Neural cell (in vitro differentiated cells): ENCODE measurements around the gene OTUB2. TPM values are rescaled to one million over a fixed set of nuclear protein-coding genes. Genes with fewer than 3 reads are reported as not detected.

ENCODE experiments used
- H2AFZ ChIP-seq: fragments of 200-600, 300-800 bp; sonication (generic), shearing (Covaris generic); 2 replicates; pipeline ENCODE4 v1.6.0; 2014; ENCODE audit warnings: low read depth, mild to moderate bottlenecking, antibody characterized with exemption, low read length, moderate library complexity
- H3F3A ChIP-seq: fragments of 200-600 bp; shearing (Covaris generic); 2 replicates; pipeline ENCODE4 v1.6.1; 2016; ENCODE audit warnings: mild to moderate bottlenecking, moderate library complexity, mixed read lengths, antibody characterized with exemption, low read length; ENCODE audit not compliant: insufficient read depth, poor library complexity, severe bottlenecking
- H3K27ac ChIP-seq: fragments of 200-600, 300-800 bp; sonication (generic), shearing (Covaris generic); 2 replicates; pipeline ENCODE4 v1.5.1; 2014; ENCODE audit warnings: mild to moderate bottlenecking, low read length, moderate library complexity
- H3K27me3 ChIP-seq: fragments of 300-800, 200-600 bp; sonication (generic), shearing (Covaris generic); 2 replicates; pipeline ENCODE4 v1.6.0; 2014; ENCODE audit warnings: mild to moderate bottlenecking, low read depth, low read length, moderate library complexity; ENCODE audit not compliant: insufficient read depth
- H3K36me3 ChIP-seq: fragments of 300-800, 200-600 bp; sonication (generic), shearing (Covaris generic); 2 replicates; pipeline ENCODE4 v1.5.1; 2014; ENCODE audit warnings: mild to moderate bottlenecking, antibody characterized with exemption, low read length, moderate library complexity; ENCODE audit not compliant: insufficient read depth
- H3K4me2 ChIP-seq: fragments of 300-800, 200-600 bp; sonication (generic), shearing (Covaris generic); 2 replicates; pipeline ENCODE4 v1.6.0; 2014; ENCODE audit warnings: mild to moderate bottlenecking, low read length
- H3K4me3 ChIP-seq: fragments of 300-800, 200-600 bp; sonication (generic), shearing (Covaris generic); 2 replicates; pipeline ENCODE4 v1.5.1; 2014; ENCODE audit warnings: mild to moderate bottlenecking, low read length, moderate library complexity
- H3K79me2 ChIP-seq: fragments of 200-600 bp; shearing (Covaris generic); replicated peaks from 2 replicates; pipeline ENCODE4 v1.6.0; 2014; ENCODE audit warnings: mild to moderate bottlenecking, low read length, moderate library complexity; ENCODE audit not compliant: insufficient read depth
- H3K9ac ChIP-seq: fragments of 300-800, 200-600 bp; sonication (generic), shearing (Covaris generic); 2 replicates; pipeline ENCODE4 v1.6.1; 2016; ENCODE audit warnings: mild to moderate bottlenecking, low read length, mixed read lengths
- H3K9me2 ChIP-seq: fragments of 200-600 bp; shearing (Covaris generic); 2 replicates; pipeline ENCODE4 v1.6.1; 2016; ENCODE audit warnings: mild to moderate bottlenecking, low read length, mixed read lengths; ENCODE audit not compliant: insufficient read depth
- H3K9me3 ChIP-seq: fragments of 200-600, 300-800 bp; sonication (generic), shearing (Covaris generic); 2 replicates; pipeline ENCODE4 v1.6.1; 2016; ENCODE audit warnings: mild to moderate bottlenecking, mixed run types, low read length, moderate library complexity, mixed read lengths
- H4K20me1 ChIP-seq: fragments of 200-600 bp; shearing (Covaris generic); 2 replicates; pipeline ENCODE4 v1.6.1; 2016; ENCODE audit warnings: mild to moderate bottlenecking, mixed run types; ENCODE audit not compliant: insufficient read depth
- CTCF ChIP-seq: fragments of 450-650 bp; IDR thresholded peaks from 2 replicates; pipeline ENCODE4 v1.5.1; 2014; ENCODE audit warnings: antibody characterized with exemption, mild to moderate bottlenecking, moderate library complexity; ENCODE audit not compliant: poor library complexity, severe bottlenecking
- EP300 ChIP-seq: fragments of 450-650 bp; conservative IDR thresholded peaks from 2 replicates; pipeline ENCODE4 v1.6.1; 2014; ENCODE audit warnings: antibody characterized with exemption, mild to moderate bottlenecking, moderate library complexity; ENCODE audit not compliant: poor library complexity, severe bottlenecking
- EZH2 ChIP-seq: fragments of 200-600, 300-800 bp; shearing (Covaris generic), sonication (generic); IDR thresholded peaks from 2 replicates; pipeline ENCODE4 v1.6.1; 2014; ENCODE audit warnings: antibody characterized with exemption, low read length, borderline replicate concordance, mild to moderate bottlenecking; ENCODE audit not compliant: insufficient read depth, poor library complexity, severe bottlenecking
- MXI1 ChIP-seq: fragments of 450-650 bp; conservative IDR thresholded peaks from 2 replicates; pipeline ENCODE4 v1.6.1; 2014; ENCODE audit warnings: antibody characterized with exemption, mild to moderate bottlenecking; ENCODE audit not compliant: poor library complexity, severe bottlenecking
- POLR2AphosphoS5 ChIP-seq: IDR thresholded peaks from 2 replicates; pipeline ENCODE4 v1.6.1; 2012
- RAD21 ChIP-seq: fragments of 450-650 bp; conservative IDR thresholded peaks from 2 replicates; pipeline ENCODE4 v1.6.1; 2014; ENCODE audit warnings: antibody characterized with exemption, mild to moderate bottlenecking, moderate library complexity
- REST ChIP-seq: IDR thresholded peaks from 2 replicates; pipeline ENCODE4 v1.6.1; 2012; ENCODE audit warnings: borderline replicate concordance
- SMC3 ChIP-seq: fragments of 450-650 bp; conservative IDR thresholded peaks from 2 replicates; pipeline ENCODE4 v1.6.1; 2014; ENCODE audit warnings: antibody characterized with exemption, mild to moderate bottlenecking, moderate library complexity; ENCODE audit not compliant: poor library complexity
- TAF1 ChIP-seq: IDR thresholded peaks from 2 replicates; pipeline ENCODE4 v1.6.1; 2012; ENCODE audit warnings: low read depth
- polyA plus RNA-seq: library from polyadenylated mRNA; depleted of rRNA; stranded (reverse); fragments of >200 nt; gene quantifications from 2 replicates; pipeline ENCODE4 v1.2.3, GENCODE V29; 2014

Gene OTUB2
- polyA plus RNA-seq, 1 donor from 2014 or later = 2.5 TPM

- H3K79me2 ChIP-seq = no peaks in the 10 kb centered on the region
- no peaks in the 10 kb centered on the region for H3K27me3 ChIP-seq
- no peak overlapping the region for H3K27ac ChIP-seq
- H3K9me2 ChIP-seq = no peaks in the 10 kb centered on the region
- no peaks in the 10 kb centered on the region for H3K9me3 ChIP-seq
- no peak overlapping the region for H2AFZ ChIP-seq
- H3K36me3 ChIP-seq = no peaks in the 10 kb centered on the region
- H3F3A ChIP-seq = no peaks in the 10 kb centered on the region
- no peak overlapping the region for H3K9ac ChIP-seq
- TF ChIP-seq SMC3 = no peak
- no peak for TF ChIP-seq CTCF
- TF ChIP-seq REST = no peak
- no peak for TF ChIP-seq RAD21
- no peak for TF ChIP-seq MXI1
- TF ChIP-seq POLR2AphosphoS5 = no peak
- no peak for TF ChIP-seq TAF1
- no peak for TF ChIP-seq EP300
- no peak for TF ChIP-seq EZH2
- H3K4me2 ChIP-seq = no peak overlapping the region
- H3K4me3 ChIP-seq = no peak overlapping the region
- H4K20me1 ChIP-seq = no peaks in the 10 kb centered on the region
Measured at GRCh38 chr14:93987376-93987775, 38.8 kb upstream of the OTUB2 start.

GRCh38 chr14:93987815-93988476 is 38.2 kb upstream of the OTUB2 start:
- Histone ChIP-seq H3K4me2 (no peak overlapping the region), H3K9me3 (no peaks in the 10 kb centered on the region), H3F3A (no peaks in the 10 kb centered on the region), H4K20me1 (no peaks in the 10 kb centered on the region), H3K27ac (no peak overlapping the region), H3K4me3 (no peak overlapping the region), H2AFZ (no peak overlapping the region), H3K36me3 (no peaks in the 10 kb centered on the region), H3K9ac (no peak overlapping the region), H3K9me2 (no peaks in the 10 kb centered on the region), H3K79me2 (no peaks in the 10 kb centered on the region), H3K27me3 (no peaks in the 10 kb centered on the region)
- TF ChIP-seq EZH2 = no peak
- no peak for TF ChIP-seq CTCF
- TF ChIP-seq RAD21 = no peak
